A549 (cell line): Measurements from ENCODE around the gene DNAJC10. TPM values are rescaled to one million over a fixed set of nuclear protein-coding genes. Genes with fewer than 3 reads are reported as not detected.

Source experiments
- ATAC-seq, 2 experiments: fragments of 200-7000 bp in 1 of 2; fragments of >200 bp in 1 of 2; cut with Nextera tagmentation in 1 of 2; cut with Tn5 transposase in 1 of 2; 3 replicates each; pipeline versions ENCODE4 v1.8.0 to v1.9.1; 2018 to 2020; ENCODE audit warnings: mild to moderate bottlenecking in 1 of 2, moderate library complexity in 1 of 2
- CTCF ChIA-PET: fragments of 300-600 bp; sonication (Branson Sonifier 250); formaldehyde crosslinking; extraction: SDS; loops from one replicate; lab custom pipeline; 2021; ENCODE audit warnings: antibody characterized with exemption, inconsistent platforms; lab: Yijun Ruan, JAX
- POLR2A ChIA-PET: fragments of 350-600 bp; formaldehyde crosslinking; extraction: SDS; loops from one replicate; lab custom pipeline; 2021; ENCODE audit warnings: antibody characterized with exemption, inconsistent platforms; lab: Yijun Ruan, JAX
- DNase-seq, 2 experiments: peaks; one replicate each; pipeline versions ENCODE4 v3.0.0 to v3.0.0-alpha.2; 2011 to 2016; ENCODE audit warnings: low read depth in 1 of 2, low spot score in 1 of 2
- FAIRE-seq: peaks from 2 replicates; lab custom pipeline; 2011; peaks lifted over from hg19 to GRCh38; lab: Jason Lieb, UNC
- H3K27ac ChIP-seq, 2 experiments: fragments of >200 bp; sonication (Bioruptor Twin); formaldehyde crosslinking; 3 replicates each; pipeline ENCODE4 v1.5.1; 2016 to 2017
- H3K4me1 ChIP-seq: fragments of >200 bp; sonication (Bioruptor Twin); formaldehyde crosslinking; 3 replicates; pipeline ENCODE4 v1.6.1; 2016
- H3K4me2 ChIP-seq: fragments of >200 bp; sonication (Bioruptor Twin); formaldehyde crosslinking; 3 replicates; pipeline ENCODE4 v1.6.1; 2016
- H3K4me3 ChIP-seq: fragments of >200 bp; sonication (Bioruptor Twin); formaldehyde crosslinking; 3 replicates; pipeline ENCODE4 v1.5.1; 2016
- H3K9me3 ChIP-seq: fragments of >200 bp; sonication (Bioruptor Twin); formaldehyde crosslinking; 3 replicates; pipeline ENCODE4 v1.6.1; 2016
- BHLHE40 ChIP-seq: IDR thresholded peaks from 2 replicates; pipeline ENCODE4 v1.6.1; 2012; ENCODE audit warnings: low read depth, low read length, inconsistent platforms
- CBX2 ChIP-seq: fragments of 200-600 bp; sonication (generic); IDR thresholded peaks from 2 replicates; pipeline ENCODE4 v1.6.1; 2016; ENCODE audit warnings: low read depth, mild to moderate bottlenecking, borderline replicate concordance
- CHD2 ChIP-seq: fragments of 150-350 bp; IDR thresholded peaks from 2 replicates; pipeline ENCODE4 v1.6.1; 2014; ENCODE audit warnings: low read length; ENCODE audit not compliant: partially characterized antibody
- CHD4 ChIP-seq: fragments of 200-600 bp; sonication (generic); IDR thresholded peaks from 2 replicates; pipeline ENCODE4 v1.6.1; 2016; ENCODE audit warnings: antibody characterized with exemption, mild to moderate bottlenecking, borderline replicate concordance
- EHF ChIP-seq: fragments of 250-450 bp; sonication (Bioruptor Pico); IDR thresholded peaks from 2 replicates; pipeline ENCODE4 v1.5.0; 2020; ENCODE audit warnings: mild to moderate bottlenecking
- GATA3 ChIP-seq: IDR thresholded peaks from 2 replicates; pipeline ENCODE4 v1.6.1; 2012; ENCODE audit warnings: borderline replicate concordance
- HDAC2 ChIP-seq: fragments of 200-600 bp; sonication (generic); IDR thresholded peaks from 2 replicates; pipeline ENCODE4 v1.6.1; 2016
- HOXB13 ChIP-seq: fragments of 250-450 bp; sonication (Bioruptor Pico); IDR thresholded peaks from 2 replicates; pipeline ENCODE4 v1.5.0; 2020; ENCODE audit warnings: low read depth, mild to moderate bottlenecking, moderate library complexity
- HOXB5 ChIP-seq: fragments of 250-450 bp; sonication (Bioruptor Pico); IDR thresholded peaks from 2 replicates; pipeline ENCODE4 v1.5.0; 2020; ENCODE audit warnings: mild to moderate bottlenecking, moderate library complexity
- JUN ChIP-seq, 2 experiments: fragments of >200 bp; sonication (Bioruptor Twin); formaldehyde crosslinking; IDR thresholded peaks; 2 replicates in 1 of 2; 3 replicates in 1 of 2; pipeline ENCODE4 v1.6.1; 2016 to 2017
- JUNB ChIP-seq: fragments of >200 bp; sonication (Bioruptor Twin); formaldehyde crosslinking; IDR thresholded peaks from 2 replicates; pipeline ENCODE4 v1.6.1; 2016
- KDM1A ChIP-seq: fragments of 200-600 bp; sonication (generic); IDR thresholded peaks from 2 replicates; pipeline ENCODE4 v1.6.1; 2016; ENCODE audit warnings: low read depth, mild to moderate bottlenecking
- MYC ChIP-seq: IDR thresholded peaks from 2 replicates; pipeline ENCODE4 v1.6.1; 2012; ENCODE audit warnings: mild to moderate bottlenecking, inconsistent platforms, low read length, improper control_type of control experiment, borderline replicate concordance
- NPAS2 ChIP-seq: fragments of 250-450 bp; sonication (Bioruptor Pico); IDR thresholded peaks from 2 replicates; pipeline ENCODE4 v1.8.0; 2022; ENCODE audit warnings: mild to moderate bottlenecking, moderate library complexity, borderline replicate concordance
- POLR2A ChIP-seq: IDR thresholded peaks from 2 replicates; pipeline ENCODE4 v1.6.1; 2012; ENCODE audit warnings: mild to moderate bottlenecking, low read length
- RAD21 ChIP-seq, 2 experiments: fragments of >200 bp in 1 of 2; sonication (Bioruptor Twin) in 1 of 2; formaldehyde crosslinking in 1 of 2; IDR thresholded peaks in 1 of 2; conservative IDR thresholded peaks in 1 of 2; 2 replicates in 1 of 2; 3 replicates in 1 of 2; pipeline ENCODE4 v1.6.1; 2012 to 2018; ENCODE audit warnings: inconsistent platforms in 1 of 2
- RARB ChIP-seq: fragments of 250-450 bp; sonication (Bioruptor Pico); IDR thresholded peaks from 2 replicates; pipeline ENCODE4 v1.8.0; 2021; ENCODE audit warnings: mild to moderate bottlenecking, moderate library complexity
- RNF2 ChIP-seq: fragments of 200-600 bp; sonication (generic); IDR thresholded peaks from 2 replicates; pipeline ENCODE4 v1.6.1; 2016; ENCODE audit warnings: low read depth, mild to moderate bottlenecking, antibody characterized with exemption, moderate library complexity, borderline replicate concordance
- SMC3 ChIP-seq: fragments of >200 bp; sonication (Bioruptor Twin); formaldehyde crosslinking; IDR thresholded peaks from 3 replicates; pipeline ENCODE4 v1.6.1; 2018; ENCODE audit warnings: inconsistent platforms
- SREBF2 ChIP-seq: fragments of 450-650 bp; IDR thresholded peaks from 2 replicates; pipeline ENCODE4 v1.6.1; 2014; ENCODE audit warnings: mild to moderate bottlenecking, moderate library complexity
- TP53 ChIP-seq: fragments of 250-450 bp; sonication (Bioruptor Pico); IDR thresholded peaks from 2 replicates; pipeline ENCODE4 v1.5.0; 2021; ENCODE audit warnings: mild to moderate bottlenecking, moderate library complexity
- ZC3H11A ChIP-seq: fragments of 450-650 bp; IDR thresholded peaks from 2 replicates; pipeline ENCODE4 v1.6.1; 2014; ENCODE audit warnings: antibody characterized with exemption, mild to moderate bottlenecking
- ZNF302 ChIP-seq: fragments of 250-450 bp; sonication (Bioruptor Pico); IDR thresholded peaks from 2 replicates; pipeline ENCODE4 v1.9.0; 2021; ENCODE audit warnings: inconsistent platforms, mild to moderate bottlenecking, moderate library complexity
- WGBS: methylation state at CpG from one replicate; pipeline ENCODE4 v1.1.6; 2017; ENCODE audit errors: missing lambda C conversion rate; 5-methylcytosine and 5-hydroxymethylcytosine counted together
- polyA plus RNA-seq, 4 experiments: library from polyadenylated mRNA; depleted of rRNA in 3 of 4; stranded (reverse); fragments of >200 nt; fragmentation: RNase III in 1 of 4; extraction: RNeasy Plus Mini Kit Qiagen cat#74134 plus additional on column Dnase treatment in 1 of 4; gene quantifications; 2 replicates in 3 of 4; 3 replicates in 1 of 4; pipeline ENCODE4 v1.2.3, GENCODE V29; 2011 to 2017
- TF ChIP-seq, protein P1 (sequence below): IDR thresholded peaks from 2 replicates; pipeline ENCODE4 v1.6.1; 2012
- TF ChIP-seq, protein P2 (sequence below): IDR thresholded peaks from 2 replicates; pipeline ENCODE4 v1.6.1; 2012; ENCODE audit warnings: low read depth, borderline replicate concordance
- TF ChIP-seq, protein P3 (sequence below): fragments of >200 bp; sonication (Bioruptor Twin); formaldehyde crosslinking; IDR thresholded peaks from 3 replicates; pipeline ENCODE4 v1.6.1; 2016
- TF ChIP-seq, protein P4 (sequence below): fragments of 450-650 bp; IDR thresholded peaks from 2 replicates; pipeline ENCODE4 v1.6.1; 2014; ENCODE audit warnings: antibody characterized with exemption

DNAJC10 gene
- polyA plus RNA-seq, 2 of the 4 experiments (the other 2 are of a cell fraction): 64.1 to 126 TPM

DNA sequence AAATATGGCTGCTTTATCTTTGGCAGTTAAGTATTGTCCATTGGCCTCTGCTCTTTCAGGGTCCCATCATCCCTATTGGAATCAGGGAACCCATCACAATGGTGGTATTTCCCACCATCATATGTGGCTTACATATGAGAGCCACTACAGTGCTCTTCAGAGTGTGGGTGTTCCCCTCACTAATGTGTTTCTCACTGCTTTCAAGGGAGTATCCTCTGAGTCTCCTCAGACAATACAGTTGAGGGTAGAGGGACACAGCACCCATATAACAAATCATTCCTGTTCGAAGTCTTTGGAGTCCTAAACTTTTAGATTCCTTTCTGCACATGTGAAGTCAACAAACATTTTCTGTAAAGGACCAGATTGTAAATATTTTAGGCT lies 48.8 kb upstream of the DNAJC10 start:
- Histone ChIP-seq H3K4me1 (no peaks in the 10 kb centered on the region), H3K4me2 (no peak overlapping the region), H3K4me3 (no peak overlapping the region), H3K27ac (no peak overlapping the region), H3K9me3 (no peaks in the 10 kb centered on the region)
- CTCF ChIA-PET: interaction anchor here (0.7 to 2.4 kb wide), 11 partner anchors 8 to 481 kb away, joined by 3 to 12 read pairs (median 4); partner anchors contain the start of gene DNAJC10
- ATAC-seq (peak in 1 of 2 experiments; percentile 60; a peak in 3 of 6 replicates), DNase-seq (no peak), FAIRE-seq (no peak)
- TF ChIP-seq RAD21 (conservative IDR thresholded peaks at IDR 0.05 in 1 of 2, IDR thresholded peaks at IDR 0.05 in 1 of 2) (0 out of 5 replicates have a peak, but pooled peaks of 1 of the 2 experiments have one; percentile 6), HOXB13 (CRISPR knock-in tag) (no peak)
- POLR2A ChIA-PET: no interaction called here
- 10% methylated on average over 1 of the region's 1 CpG for WGBS

DNA sequence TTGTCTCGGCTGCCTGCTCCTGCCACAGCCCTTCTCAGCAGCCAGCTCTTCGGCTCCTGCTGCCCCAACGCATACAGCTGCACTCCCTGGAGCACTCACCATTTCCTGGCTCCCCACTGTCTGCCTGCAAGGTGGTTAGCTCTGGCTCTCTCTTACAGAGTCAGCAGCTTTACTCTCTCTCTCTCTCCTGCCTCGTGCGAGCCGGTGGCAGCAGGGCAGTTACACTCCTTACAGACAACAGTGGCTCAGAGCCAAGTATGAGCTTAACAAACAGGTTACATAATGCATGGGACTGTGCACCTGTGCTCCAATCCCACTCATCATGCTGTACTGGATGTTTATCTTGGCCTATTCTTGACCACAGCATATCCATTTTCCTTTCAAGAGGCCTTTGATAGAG lies 47.4 kb upstream of the DNAJC10 start:
- FAIRE-seq: no peak
- no peak for DNase-seq

DNA sequence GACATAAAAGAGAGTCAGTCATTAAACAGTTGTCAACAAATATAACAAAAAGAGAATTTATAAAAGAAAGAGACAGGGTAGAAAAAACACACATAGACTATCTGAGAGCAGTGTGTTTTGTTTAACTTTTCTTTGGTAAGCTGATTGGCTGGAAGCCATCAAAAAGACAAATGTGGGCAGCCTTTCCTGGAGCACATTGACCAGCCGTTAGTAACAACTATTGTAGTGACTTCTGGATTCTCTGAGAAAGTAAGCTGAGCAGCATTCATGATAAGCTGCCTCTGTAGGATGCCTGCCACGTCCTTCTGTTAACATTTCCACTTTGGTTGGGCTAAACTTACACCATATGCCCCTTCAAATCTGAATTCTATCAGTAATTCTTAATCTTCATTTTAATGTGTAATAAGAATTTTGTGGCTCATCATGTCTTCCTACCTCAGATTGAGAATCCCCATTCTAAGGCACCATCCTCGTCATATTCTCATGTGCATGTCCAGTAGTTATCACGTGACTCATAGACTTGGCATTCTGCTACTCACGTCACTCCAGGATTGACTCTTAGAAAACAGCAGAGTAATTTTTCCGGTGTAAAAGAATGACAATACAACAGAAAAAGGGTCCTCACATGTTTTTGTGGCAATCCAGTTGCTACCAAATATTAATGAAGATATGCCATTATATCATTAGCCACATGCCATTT lies 43.4 kb upstream of the DNAJC10 start:
- FAIRE-seq: no peak
- DNase-seq: peak in 1 of 2 experiments; percentile 55
- Histone ChIP-seq H3K4me1 (0 out of 3 replicates have a peak, but pooled peaks cover 6% of the 10 kb centered on the region), H3K4me3 (no peak overlapping the region), H3K9me3 (no peaks in the 10 kb centered on the region), H3K4me2 (peak overlapping the region; percentile 33), H3K27ac (no peak overlapping the region)
- WGBS: 18% methylated on average over 6 of the region's 6 CpGs
- ChIA-PET CTCF (no interaction called here), POLR2A (interaction anchor here (1.1 kb wide), 1 partner anchor 43 kb away, joined by 4 read pairs; the partner anchor contains the start of gene DNAJC10)
- TF ChIP-seq, protein P1, sequence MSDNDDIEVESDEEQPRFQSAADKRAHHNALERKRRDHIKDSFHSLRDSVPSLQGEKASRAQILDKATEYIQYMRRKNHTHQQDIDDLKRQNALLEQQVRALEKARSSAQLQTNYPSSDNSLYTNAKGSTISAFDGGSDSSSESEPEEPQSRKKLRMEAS: peak; percentile 41
- TF ChIP-seq POLR2A: no peak
- no peak for TF ChIP-seq SMC3
- TF ChIP-seq HDAC2: no peak
- TF ChIP-seq, protein P2, sequence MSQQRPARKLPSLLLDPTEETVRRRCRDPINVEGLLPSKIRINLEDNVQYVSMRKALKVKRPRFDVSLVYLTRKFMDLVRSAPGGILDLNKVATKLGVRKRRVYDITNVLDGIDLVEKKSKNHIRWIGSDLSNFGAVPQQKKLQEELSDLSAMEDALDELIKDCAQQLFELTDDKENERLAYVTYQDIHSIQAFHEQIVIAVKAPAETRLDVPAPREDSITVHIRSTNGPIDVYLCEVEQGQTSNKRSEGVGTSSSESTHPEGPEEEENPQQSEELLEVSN: no peak
- TF ChIP-seq ZNF302 (CRISPR knock-in tag): no peak
- TF ChIP-seq JUNB: no peak
- TF ChIP-seq EHF (CRISPR knock-in tag): no peak
- no peak for TF ChIP-seq RNF2
- TF ChIP-seq, protein P3, sequence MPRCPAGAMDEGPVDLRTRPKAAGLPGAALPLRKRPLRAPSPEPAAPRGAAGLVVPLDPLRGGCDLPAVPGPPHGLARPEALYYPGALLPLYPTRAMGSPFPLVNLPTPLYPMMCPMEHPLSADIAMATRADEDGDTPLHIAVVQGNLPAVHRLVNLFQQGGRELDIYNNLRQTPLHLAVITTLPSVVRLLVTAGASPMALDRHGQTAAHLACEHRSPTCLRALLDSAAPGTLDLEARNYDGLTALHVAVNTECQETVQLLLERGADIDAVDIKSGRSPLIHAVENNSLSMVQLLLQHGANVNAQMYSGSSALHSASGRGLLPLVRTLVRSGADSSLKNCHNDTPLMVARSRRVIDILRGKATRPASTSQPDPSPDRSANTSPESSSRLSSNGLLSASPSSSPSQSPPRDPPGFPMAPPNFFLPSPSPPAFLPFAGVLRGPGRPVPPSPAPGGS: no peak
- TF ChIP-seq SREBF2: no peak
- no peak for TF ChIP-seq CHD2
- TF ChIP-seq ZC3H11A: no peak
- TF ChIP-seq, protein P4, sequence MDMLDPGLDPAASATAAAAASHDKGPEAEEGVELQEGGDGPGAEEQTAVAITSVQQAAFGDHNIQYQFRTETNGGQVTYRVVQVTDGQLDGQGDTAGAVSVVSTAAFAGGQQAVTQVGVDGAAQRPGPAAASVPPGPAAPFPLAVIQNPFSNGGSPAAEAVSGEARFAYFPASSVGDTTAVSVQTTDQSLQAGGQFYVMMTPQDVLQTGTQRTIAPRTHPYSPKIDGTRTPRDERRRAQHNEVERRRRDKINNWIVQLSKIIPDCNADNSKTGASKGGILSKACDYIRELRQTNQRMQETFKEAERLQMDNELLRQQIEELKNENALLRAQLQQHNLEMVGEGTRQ: peak; percentile 65
- no peak for TF ChIP-seq HOXB5 (CRISPR knock-in tag)
- no peak for TF ChIP-seq RARB (CRISPR knock-in tag)
- no peak for TF ChIP-seq GATA3
- no peak for TF ChIP-seq KDM1A
- ATAC-seq: peak; percentile 62 to 67; a peak in 2 of 6 replicates

More for the DNA sequence above, 47.4 kb upstream of the DNAJC10 start:
- Histone ChIP-seq H3K4me3 (no peak overlapping the region), H3K27ac (no peak overlapping the region), H3K4me2 (no peak overlapping the region), H3K4me1 (0 out of 3 replicates have a peak, but pooled peaks cover 6% of the 10 kb centered on the region), H3K9me3 (no peaks in the 10 kb centered on the region)
- 65% methylated on average over 6 of the region's 6 CpGs for WGBS
- CTCF ChIA-PET: interaction anchor here (2.1 kb wide), 1 partner anchor 48 kb away, joined by 5 read pairs; the partner anchor contains the start of gene DNAJC10
- POLR2A ChIA-PET: no interaction called here
- ATAC-seq: peak; percentile 18 to 42; a peak in 2 of 6 replicates
- TF ChIP-seq CHD4 (no peak), TP53 (CRISPR knock-in tag) (no peak), JUN (IDR thresholded peaks at IDR 0.05) (no peak), CBX2 (no peak), RNF2 (no peak), ZNF302 (CRISPR knock-in tag) (no peak), RAD21 (conservative IDR thresholded peaks at IDR 0.05 in 1 of 2, IDR thresholded peaks at IDR 0.05 in 1 of 2) (no peak), EHF (CRISPR knock-in tag) (no peak), NPAS2 (no peak), MYC (no peak), SMC3 (no peak), BHLHE40 (no peak), POLR2A (no peak)
